H1 (cell line): Measurements from ENCODE around the gene ARHGEF16. TPM values are rescaled to one million over a fixed set of nuclear protein-coding genes. Genes with fewer than 3 reads are reported as not detected.

Experiments used
- CTCF ChIA-PET: fragments of 300-600 bp; sonication (Branson Sonifier 250); formaldehyde crosslinking; loops from one replicate; lab custom pipeline; 2021; ENCODE audit not compliant: partially characterized antibody; lab: Charles Lee
- POLR2A ChIA-PET: fragments of 300-600 bp; sonication (Branson Sonifier 250); formaldehyde crosslinking; loops from one replicate; lab custom pipeline; 2021; ENCODE audit warnings: inconsistent platforms; ENCODE audit not compliant: partially characterized antibody; lab: Charles Lee
- DNase-seq, 2 experiments: peaks; one replicate each; pipeline versions ENCODE4 v3.0.0 to v3.0.0-alpha.2; 2010 to 2022; ENCODE audit warnings: low spot score in 2 of 2, low read depth in 1 of 2, mixed read lengths in 1 of 2
- FAIRE-seq: peaks from 2 replicates; lab custom pipeline; 2011; peaks lifted over from hg19 to GRCh38; lab: Jason Lieb, UNC
- H2AFZ ChIP-seq: 2 replicates; pipeline ENCODE4 v1.8.1; 2012; ENCODE audit warnings: low read length, inconsistent platforms
- H2AK5ac ChIP-seq: 2 replicates; pipeline ENCODE4 v1.6.1; 2013; ENCODE audit warnings: low read depth, low read length
- H2BK120ac ChIP-seq: replicated peaks from 2 replicates; pipeline ENCODE3; 2013; ENCODE audit warnings: low read depth, low read length, inconsistent platforms
- H2BK12ac ChIP-seq: 2 replicates; pipeline ENCODE4 v1.6.1; 2013; ENCODE audit warnings: low read depth, low read length
- H2BK15ac ChIP-seq: 2 replicates; pipeline ENCODE4 v1.6.1; 2013; ENCODE audit warnings: low read length
- H2BK20ac ChIP-seq: 2 replicates; pipeline ENCODE4 v1.6.1; 2013; ENCODE audit warnings: low read length
- H2BK5ac ChIP-seq: 2 replicates; pipeline ENCODE4 v1.6.1; 2013; ENCODE audit warnings: low read depth, low read length
- H3K14ac ChIP-seq: 2 replicates; pipeline ENCODE4 v1.6.1; 2013; ENCODE audit warnings: inconsistent platforms; ENCODE audit not compliant: insufficient read length
- H3K18ac ChIP-seq: 2 replicates; pipeline ENCODE4 v1.6.1; 2013; ENCODE audit warnings: low read length; ENCODE audit errors: extremely low read depth
- H3K23ac ChIP-seq: 2 replicates; pipeline ENCODE4 v1.6.1; 2013; ENCODE audit warnings: inconsistent platforms; ENCODE audit not compliant: insufficient read length
- H3K23me2 ChIP-seq: 2 replicates; pipeline ENCODE4 v1.6.1; 2013; ENCODE audit warnings: low read depth, low read length
- H3K27ac ChIP-seq: 2 replicates; pipeline ENCODE4 v1.6.1; 2011; ENCODE audit warnings: low read depth, low read length, inconsistent platforms
- H3K27me3 ChIP-seq, 4 experiments: replicated peaks in 1 of 4; 1 replicate in 1 of 4; 2 replicates in 3 of 4; pipeline versions ENCODE4 v1.6.1 to v1.8.1; 2011 to 2013; ENCODE audit warnings: low read length in 3 of 4, mild to moderate bottlenecking in 3 of 4, inconsistent platforms in 2 of 4, mixed read lengths in 2 of 4, moderate library complexity in 1 of 4; ENCODE audit not compliant: control insufficient read depth in 3 of 4, insufficient read depth in 3 of 4; ENCODE audit errors: extremely low read depth in 1 of 4
- H3K36me3 ChIP-seq, 4 experiments: 2 replicates each; pipeline versions ENCODE4 v1.6.1 to v1.8.1; 2011 to 2013; ENCODE audit warnings: mild to moderate bottlenecking in 4 of 4, low read length in 3 of 4, moderate library complexity in 2 of 4, control low read depth in 1 of 4, inconsistent platforms in 1 of 4; ENCODE audit not compliant: insufficient read depth in 4 of 4, control insufficient read depth in 2 of 4
- H3K4ac ChIP-seq: replicated peaks from 2 replicates; pipeline ENCODE3; 2013; ENCODE audit warnings: low read length, low read depth, mixed read lengths, inconsistent platforms; ENCODE audit not compliant: insufficient read length
- H3K4me1 ChIP-seq, 4 experiments: replicated peaks in 1 of 4; 1 replicate in 1 of 4; 2 replicates in 3 of 4; pipeline versions ENCODE4 v1.6.1 to v1.8.1; 2011 to 2013; ENCODE audit warnings: low read length in 3 of 4, inconsistent platforms in 2 of 4, mixed read lengths in 1 of 4; ENCODE audit not compliant: insufficient read depth in 4 of 4, control insufficient read depth in 3 of 4
- H3K4me2 ChIP-seq, 2 experiments: 2 replicates each; pipeline versions ENCODE4 v1.6.1 to v1.8.1; 2011 to 2013; ENCODE audit warnings: low read depth in 2 of 2, low read length in 2 of 2, control low read depth in 1 of 2, inconsistent platforms in 1 of 2, mild to moderate bottlenecking in 1 of 2; ENCODE audit not compliant: insufficient read depth in 1 of 2
- H3K4me3 ChIP-seq, 4 experiments: fragments of 200-600, 300-600 bp in 1 of 4; sonication (generic), shearing (Covaris generic), sonication (Bioruptor Twin) in 1 of 4; 2 replicates each; pipeline versions ENCODE4 v1.5.1 to v1.8.1; 2011 to 2016; ENCODE audit warnings: low read length in 4 of 4, low read depth in 3 of 4, control low read depth in 2 of 4, inconsistent platforms in 2 of 4, mild to moderate bottlenecking in 2 of 4, mixed read lengths in 1 of 4, moderate library complexity in 1 of 4; ENCODE audit not compliant: insufficient read depth in 2 of 4; ENCODE audit errors: extremely low read depth in 1 of 4
- H3K56ac ChIP-seq: replicated peaks from 2 replicates; pipeline ENCODE3; 2013; ENCODE audit warnings: low read depth, mild to moderate bottlenecking, mixed read lengths, low read length, inconsistent platforms; ENCODE audit not compliant: insufficient read length
- H3K79me1 ChIP-seq: 2 replicates; pipeline ENCODE4 v1.6.1; 2013; ENCODE audit warnings: low read depth, low read length, control low read depth
- H3K79me2 ChIP-seq, 2 experiments: 2 replicates each; pipeline versions ENCODE4 v1.6.1 to v1.8.1; 2012 to 2013; ENCODE audit warnings: low read length in 2 of 2, mild to moderate bottlenecking in 2 of 2, inconsistent platforms in 1 of 2; ENCODE audit not compliant: insufficient read depth in 2 of 2, control insufficient read depth in 1 of 2
- H3K9ac ChIP-seq, 4 experiments: replicated peaks in 1 of 4; 1 replicate in 1 of 4; 2 replicates in 3 of 4; pipeline versions ENCODE4 v1.6.1 to v1.8.1; 2011 to 2013; ENCODE audit warnings: low read depth in 3 of 4, low read length in 3 of 4, control low read depth in 2 of 4, mild to moderate bottlenecking in 2 of 4, moderate library complexity in 2 of 4, inconsistent platforms in 1 of 4; ENCODE audit errors: extremely low read depth in 1 of 4
- H3K9me3 ChIP-seq, 2 experiments: 2 replicates each; pipeline versions ENCODE4 v1.6.1 to v1.8.1; 2012 to 2013; ENCODE audit warnings: mild to moderate bottlenecking in 2 of 2, moderate library complexity in 2 of 2, control low read depth in 1 of 2, inconsistent platforms in 1 of 2, low read depth in 1 of 2, low read length in 1 of 2, mixed read lengths in 1 of 2; ENCODE audit not compliant: insufficient read depth in 2 of 2
- H4K20me1 ChIP-seq, 2 experiments: replicated peaks in 1 of 2; 2 replicates each; pipeline versions ENCODE3 to v1.8.1; 2011 to 2013; ENCODE audit warnings: inconsistent platforms in 2 of 2, low read length in 2 of 2, mild to moderate bottlenecking in 1 of 2; ENCODE audit not compliant: insufficient read depth in 2 of 2, control insufficient read depth in 1 of 2
- H4K5ac ChIP-seq: 2 replicates; pipeline ENCODE4 v1.6.1; 2013; ENCODE audit warnings: low read length, low read depth, mixed read lengths, inconsistent platforms; ENCODE audit not compliant: insufficient read length
- H4K8ac ChIP-seq: 2 replicates; pipeline ENCODE4 v1.8.0; 2013; ENCODE audit warnings: mild to moderate bottlenecking, moderate library complexity, low read length, inconsistent platforms; ENCODE audit not compliant: insufficient read depth; ENCODE audit errors: extremely low read depth
- H4K91ac ChIP-seq: replicated peaks from 2 replicates; pipeline ENCODE3; 2013; ENCODE audit warnings: low read length, mixed read lengths, inconsistent platforms; ENCODE audit not compliant: insufficient read length
- BRCA1 ChIP-seq: IDR thresholded peaks from 2 replicates; pipeline ENCODE4 v1.6.1; 2012; ENCODE audit warnings: low read depth, low read length, improper control_type of control experiment
- MAX ChIP-seq: IDR thresholded peaks from 2 replicates; pipeline ENCODE4 v1.6.1; 2012; ENCODE audit warnings: inconsistent platforms
- POLR2A ChIP-seq, 2 experiments: IDR thresholded peaks; 1 replicate in 1 of 2; 2 replicates in 1 of 2; pipeline ENCODE4 v1.6.1; 2011; ENCODE audit warnings: low read depth in 2 of 2, low read length in 2 of 2, mild to moderate bottlenecking in 2 of 2; ENCODE audit errors: control extremely low read depth in 1 of 2
- RFX5 ChIP-seq: IDR thresholded peaks from 2 replicates; pipeline ENCODE4 v1.6.1; 2011; ENCODE audit warnings: low read depth, low read length, improper control_type of control experiment, borderline replicate concordance
- WGBS, 2 experiments: shearing (Covaris generic) in 1 of 2; methylation state at CpG; one replicate each; pipeline versions ENCODE4 v1.1.6 to v1.1.7; 2013 to 2015; ENCODE audit warnings: low lambda C conversion rate in 2 of 2, mixed read lengths in 2 of 2, inconsistent platforms in 1 of 2, low coverage in 1 of 2, missing lambda C conversion rate in 1 of 2; ENCODE audit not compliant: insufficient replicate concordance in 2 of 2, insufficient coverage in 1 of 2, insufficient read length in 1 of 2; ENCODE audit errors: extremely low coverage in 1 of 2, missing lambda C conversion rate in 1 of 2; 5-methylcytosine and 5-hydroxymethylcytosine counted together
- polyA plus RNA-seq, 7 experiments: library from polyadenylated mRNA; depleted of rRNA in 3 of 7; stranded (reverse) in 5 of 7; unstranded in 2 of 7; fragments of >200 nt in 5 of 7; fragments of 200-250 nt in 2 of 7; gene quantifications; 1 replicate in 5 of 7; 2 replicates in 1 of 7; 4 replicates in 1 of 7; pipeline versions ENCODE4 v1.2.1 to v1.2.3, GENCODE V29; 2011 to 2013; ENCODE audit warnings: missing spikeins in 2 of 7, mixed read lengths in 2 of 7
- total RNA-seq: library from RNA; stranded (reverse); fragmentation: NEBNext Ultra II Directional; extraction: Animal tissue kit (Norgen Biotek cat#: 25700); gene quantifications from 2 replicates; pipeline ENCODE4 v1.2.1, GENCODE V29; 2021

Gene ARHGEF16
- total and polyA plus RNA-seq, 2 of the 8 experiments (the other 6 are each of a cell fraction or from before 2014, with no cell fraction given) = 18.3 to 20.7 TPM

GRCh38 chr1:3516911-3517675 lies 62.6 kb downstream of the ARHGEF16 start:
- Histone ChIP-seq H3K4ac (no peak overlapping the region), H4K5ac (no peak overlapping the region), H3K79me1 (no peaks in the 10 kb centered on the region), H2BK12ac (no peak overlapping the region), H3K14ac (no peak overlapping the region), H2AFZ (no peak overlapping the region), H3K9me3 (peaks cover 0 to 7% of the 10 kb centered on the region in 2 experiments; a peak in 1 of 4 replicates), H2AK5ac (no peak overlapping the region), H3K27me3 (no peaks in the 10 kb centered on the region), H3K56ac (no peak overlapping the region), H2BK20ac (no peak overlapping the region), H3K4me2 (no peak overlapping the region), H3K4me3 (no peak overlapping the region), H2BK15ac (no peak overlapping the region), H4K8ac (no peak overlapping the region), H3K27ac (no peak overlapping the region), H2BK120ac (no peak overlapping the region), H3K36me3 (no peaks in the 10 kb centered on the region), H2BK5ac (no peak overlapping the region), H4K91ac (no peak overlapping the region), H4K20me1 (peaks cover 0 to 8% of the 10 kb centered on the region in 2 experiments), H3K18ac (no peak overlapping the region), H3K79me2 (no peaks in the 10 kb centered on the region), H3K23ac (no peak overlapping the region), H3K9ac (no peak overlapping the region), H3K4me1 (no peaks in the 10 kb centered on the region), H3K23me2 (no peaks in the 10 kb centered on the region)
- WGBS, 2 experiments = 93% methylated on average over 27 of the region's 27 CpGs; no CpG with 5 or more reads in 1 of the 2 experiments
- FAIRE-seq = no peak
- ChIA-PET CTCF (interaction anchor here (0.8 to 4.6 kb wide), 15 partner anchors 10 to 1011 kb away, joined by 3 to 43 read pairs (median 5); no protein-coding TSS in a partner anchor), POLR2A (no interaction called here)
- DNase-seq = no peak
- TF ChIP-seq RFX5 (no peak), POLR2A (IDR thresholded peaks at IDR 0.05; ENCODE audit: control extremely low read depth in 1 of 2, low read depth in 2 of 2, low read length in 2 of 2) (no peak), BRCA1 (no peak), MAX (no peak)
